Stimulated activated CD8-positive, alpha-beta memory T cell treated with anti-CD3 and anti-CD28 coated beads, Interleukin-7, amount 100 ng/mL, for 1 hour (primary cell): ENCODE results near the gene TMTC2.

Experiments used
- DNase-seq, 2 donors: peaks; one replicate each; pipeline ENCODE4 v3.0.0-alpha.2; 2020; ENCODE audit warnings: low read depth in 2 of 2

TMTC2 gene

GRCh38 chr12:82682326-82682725 lies 4.4 kb upstream of the TMTC2 start:
- DNase-seq, result no peak

GRCh38 chr12:82682851-82683261 lies 3.9 kb upstream of the TMTC2 start:
- no peak for DNase-seq

- DNase-seq, result peak; percentile 70 to 87
Observed at GRCh38 chr12:82685790-82686167, 927 bp upstream of the TMTC2 start.

- peak; percentile 13 to 24 for DNase-seq
Observed at GRCh38 chr12:82687021-82688011, 610 bp downstream of the TMTC2 start.

- DNase-seq, result no peak
Observed at GRCh38 chr12:82688035-82688501, 1.4 kb downstream of the TMTC2 start.

- no peak for DNase-seq
Observed at GRCh38 chr12:82688596-82688995, 1.9 kb downstream of the TMTC2 start.

- DNase-seq, result no peak
Observed at GRCh38 chr12:82690006-82690405, 3.3 kb downstream of the TMTC2 start.

- no peak for DNase-seq
Observed at GRCh38 chr12:82691513-82691912, 4.8 kb downstream of the TMTC2 start.

GRCh38 chr12:82694276-82694675 lies 7.6 kb downstream of the TMTC2 start:
- no peak for DNase-seq

- no peak for DNase-seq
Observed at GRCh38 chr12:82694970-82695369, 8.3 kb downstream of the TMTC2 start.

- DNase-seq, result no peak
Observed at GRCh38 chr12:82695531-82695930, 8.8 kb downstream of the TMTC2 start.

GRCh38 chr12:82696543-82696942 lies 9.8 kb downstream of the TMTC2 start:
- no peak for DNase-seq

- no peak for DNase-seq
Observed at GRCh38 chr12:82698708-82699564, 12.2 kb downstream of the TMTC2 start.

- DNase-seq, result no peak
Observed at GRCh38 chr12:82705774-82706173, 19.1 kb downstream of the TMTC2 start.

GRCh38 chr12:82708061-82708879 lies 21.6 kb downstream of the TMTC2 start:
- no peak for DNase-seq

GRCh38 chr12:82709794-82710355 lies 23.2 kb downstream of the TMTC2 start:
- no peak for DNase-seq

GRCh38 chr12:82710741-82711140 lies 24.0 kb downstream of the TMTC2 start:
- DNase-seq, result no peak

- DNase-seq, result no peak
Observed at GRCh38 chr12:82714427-82714826, 27.7 kb downstream of the TMTC2 start.

GRCh38 chr12:82721726-82722125 lies 35.0 kb downstream of the TMTC2 start:
- DNase-seq, result no peak

- DNase-seq, result no peak
Observed at GRCh38 chr12:82723093-82723492, 36.4 kb downstream of the TMTC2 start.

- DNase-seq, result no peak
Observed at GRCh38 chr12:82723891-82724290, 37.2 kb downstream of the TMTC2 start.
